GM18511 (cell line): ENCODE measurements around the gene ERCC5.

ENCODE experiments used
- ATAC-seq: cut with Tn5 transposase; IDR thresholded peaks from one replicate; pipeline ENCODE4 v1.9.1; 2021; ENCODE audit warnings: mild to moderate bottlenecking, moderate library complexity; ENCODE audit not compliant: unreplicated experiment

ERCC5 gene

DNA sequence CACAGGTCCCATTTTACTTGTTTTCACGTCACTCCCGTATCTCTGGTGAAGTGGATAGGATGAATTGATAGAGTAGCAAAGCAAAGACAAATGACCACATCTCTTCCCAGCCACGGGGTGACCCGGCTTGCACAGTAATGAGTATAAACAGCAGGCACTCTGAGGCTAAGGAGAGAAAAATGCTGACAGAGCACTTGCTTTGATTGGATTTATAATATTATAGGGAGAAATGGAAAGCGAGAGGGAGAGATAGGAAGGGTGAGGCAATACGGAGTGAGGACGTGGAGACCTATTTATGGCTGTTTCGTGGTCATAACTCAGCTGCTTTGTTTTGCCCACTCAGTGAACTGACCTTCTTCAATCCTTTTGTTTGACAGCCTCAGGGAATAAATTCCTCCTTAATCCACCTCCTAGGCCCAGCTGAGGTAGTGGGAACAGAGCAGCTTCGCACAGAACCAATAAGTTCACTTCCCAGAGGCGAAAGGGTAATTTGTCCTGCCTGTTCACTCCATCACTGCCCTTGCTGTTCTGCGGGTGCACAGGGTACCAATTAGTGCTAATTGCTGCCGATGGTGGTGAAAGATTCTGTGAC is 68.6 kb downstream of the ERCC5 start:
- ATAC-seq, result no peak

DNA sequence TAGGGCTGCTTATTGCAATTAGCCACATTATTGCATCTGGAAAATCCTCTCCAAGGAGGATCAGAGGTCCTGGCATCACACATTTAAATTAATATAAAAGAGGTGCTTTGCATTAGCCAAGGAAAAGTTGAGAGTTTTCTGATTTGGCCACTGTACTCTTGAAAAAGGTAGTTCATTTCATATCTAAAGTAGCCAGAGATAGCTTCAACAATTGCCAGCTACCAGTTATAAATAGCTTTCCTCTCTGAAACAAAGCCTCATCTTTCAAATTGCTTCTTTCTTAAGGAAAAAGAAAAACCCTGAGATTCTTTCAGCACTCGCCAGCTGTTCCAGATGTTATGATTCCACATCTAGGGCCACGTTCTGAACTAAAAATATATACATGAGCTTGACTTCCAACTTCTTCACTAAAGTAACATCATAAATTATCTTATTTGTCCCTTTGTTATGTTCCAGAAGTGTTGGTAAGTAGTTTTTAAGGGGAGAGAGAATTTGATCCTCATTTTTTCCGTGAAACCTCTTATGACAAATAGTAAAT is 69.6 kb downstream of the ERCC5 start:
- ATAC-seq, result no peak

DNA sequence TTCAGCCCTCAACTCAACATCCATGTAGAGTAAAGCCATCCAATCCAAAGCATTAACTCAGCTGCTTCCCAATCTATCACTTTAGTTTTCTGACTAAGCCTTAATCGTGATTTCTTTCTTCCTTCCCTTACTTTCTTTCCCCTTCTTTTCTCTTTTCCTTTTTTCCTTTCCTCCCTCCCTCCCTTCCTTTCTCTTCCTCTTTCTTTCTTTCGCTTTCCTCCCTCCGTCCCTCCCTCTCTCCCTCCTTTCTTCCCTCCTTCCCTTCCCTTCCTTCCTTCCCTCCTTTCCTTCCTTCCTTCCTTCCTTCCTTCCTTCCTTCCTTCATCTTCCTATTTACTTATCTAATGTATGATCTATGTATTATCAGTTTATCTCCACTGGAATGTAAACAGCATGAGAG is 71.2 kb downstream of the ERCC5 start:
- no peak for ATAC-seq

DNA sequence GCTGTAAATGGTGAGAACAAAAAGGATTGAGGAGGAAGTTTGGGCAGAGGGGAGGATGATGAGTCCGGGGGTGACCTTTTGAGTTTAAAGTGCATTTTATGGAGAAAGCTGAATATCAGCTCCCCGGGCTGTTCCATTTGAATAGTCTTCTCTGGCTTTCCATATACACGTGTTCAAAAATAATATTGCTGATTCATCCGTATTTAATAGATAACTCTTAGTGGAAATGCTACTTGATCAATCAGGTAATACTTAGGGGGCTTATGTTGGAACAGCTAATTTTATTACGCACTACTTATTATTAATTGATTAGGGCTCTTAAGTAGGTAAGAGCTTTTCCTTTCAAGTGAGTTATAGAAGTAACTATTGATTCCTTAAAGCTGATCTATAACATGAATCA is 76.4 kb downstream of the ERCC5 start:
- no peak for ATAC-seq
